ENCODE data around the gene RAMP3. TPM values are rescaled to one million over a fixed set of nuclear protein-coding genes. Genes with fewer than 3 reads are reported as not detected.
A peak's percentile ranks its signal among the peaks of the same experiment; 100 is the strongest.
"Not testable (repeated sequence)": the region's sequence is repeated elsewhere in the genome, so short reads cannot be mapped to it uniquely, and the experiment has no call there.

RAMP3 gene
- total RNA-seq (2014; rRNA removed; shearing (Covaris generic)): not detected in 2 replicates

GRCh38 chr7:45157653-45158401, at the start of gene RAMP3:
TSS of gene RAMP3 (plus strand) at chr7:45157791. CDS start at chr7:45157829, 38 bp downstream.
- no peak for DNase-seq (ENCODE audit: low spot score)

GRCh38 chr7:45108863-45109262, 48.7 kb upstream of the RAMP3 start:
- no peak for DNase-seq (ENCODE audit: low spot score)

- DNase-seq (ENCODE audit: low spot score): peak; percentile 99
These were observed 46.0 kb upstream of the RAMP3 start, which contains the start of gene TBRG4 for GRCh38 chr7:45111298-45112223. TSS of gene TBRG4 (minus strand) at chr7:45111697. CDS start at chr7:45109237, 2,460 bp downstream.

GRCh38 chr7:45112648-45113047, 44.9 kb upstream of the RAMP3 start:
- DNase-seq (ENCODE audit: low spot score): no peak

- DNase-seq (ENCODE audit: low spot score): not testable (repeated sequence)
These were observed 43.3 kb upstream of the RAMP3 start for GRCh38 chr7:45114257-45114656.

GRCh38 chr7:45114926-45115325, 42.7 kb upstream of the RAMP3 start:
- DNase-seq (ENCODE audit: low spot score): no peak

GRCh38 chr7:45116048-45116447, 41.5 kb upstream of the RAMP3 start:
- DNase-seq (ENCODE audit: low spot score): no peak

GRCh38 chr7:45117582-45117981, 40.0 kb upstream of the RAMP3 start:
- DNase-seq (ENCODE audit: low spot score): no peak

- no peak for DNase-seq (ENCODE audit: low spot score)
These were observed 39.3 kb upstream of the RAMP3 start for GRCh38 chr7:45118292-45118691.

- DNase-seq (ENCODE audit: low spot score): no peak
These were observed 38.7 kb upstream of the RAMP3 start for GRCh38 chr7:45118889-45119331.

GRCh38 chr7:45119550-45119949, 38.0 kb upstream of the RAMP3 start:
- DNase-seq (ENCODE audit: low spot score): no peak

- no peak for DNase-seq (ENCODE audit: low spot score)
These were observed 34.4 kb upstream of the RAMP3 start for GRCh38 chr7:45122975-45123860.

- no peak for DNase-seq (ENCODE audit: low spot score)
These were observed 33.5 kb upstream of the RAMP3 start for GRCh38 chr7:45123913-45124710.

- DNase-seq (ENCODE audit: low spot score): no peak
These were observed 32.2 kb upstream of the RAMP3 start for GRCh38 chr7:45125193-45125904.

- DNase-seq (ENCODE audit: low spot score): no peak
These were observed 31.4 kb upstream of the RAMP3 start for GRCh38 chr7:45126201-45126600.

GRCh38 chr7:45126920-45127319, 30.7 kb upstream of the RAMP3 start:
- no peak for DNase-seq (ENCODE audit: low spot score)

GRCh38 chr7:45129181-45129800, 28.3 kb upstream of the RAMP3 start:
- DNase-seq (ENCODE audit: low spot score): no peak

- no peak for DNase-seq (ENCODE audit: low spot score)
These were observed 27.7 kb upstream of the RAMP3 start for GRCh38 chr7:45129906-45130305.

GRCh38 chr7:45130910-45131309, 26.7 kb upstream of the RAMP3 start:
- no peak for DNase-seq (ENCODE audit: low spot score)

- no peak for DNase-seq (ENCODE audit: low spot score)
These were observed 25.7 kb upstream of the RAMP3 start for GRCh38 chr7:45131891-45132290.
